HEK293 (cell line): ENCODE results near the gene FXYD3.
A peak's percentile ranks its signal among the peaks of the same experiment; 100 is the strongest.

Experiments used
- GLI4 ChIP-seq: fragments of 450-650 bp; formaldehyde crosslinking; IDR thresholded peaks from 2 replicates; pipeline ENCODE4 v1.5.1; 2016; ENCODE audit warnings: missing biosample characterization, missing genetic modification characterization
- KLF1 ChIP-seq: fragments of 450-650 bp; formaldehyde crosslinking; IDR thresholded peaks from 2 replicates; pipeline ENCODE4 v1.5.1; 2016; ENCODE audit warnings: missing biosample characterization, missing genetic modification characterization
- KLF10 ChIP-seq: fragments of 450-650 bp; IDR thresholded peaks from 2 replicates; pipeline ENCODE4 v1.5.1; 2018; ENCODE audit warnings: missing biosample characterization, mild to moderate bottlenecking, missing genetic modification characterization
- KLF8 ChIP-seq: fragments of 450-650 bp; formaldehyde crosslinking; IDR thresholded peaks from 2 replicates; pipeline ENCODE4 v1.5.1; 2016; ENCODE audit warnings: missing biosample characterization, missing genetic modification characterization
- OVOL3 ChIP-seq: fragments of 450-650 bp; formaldehyde crosslinking; IDR thresholded peaks from 2 replicates; pipeline ENCODE4 v1.5.1; 2016; ENCODE audit warnings: missing biosample characterization, missing genetic modification characterization
- PRDM6 ChIP-seq: fragments of 450-650 bp; formaldehyde crosslinking; IDR thresholded peaks from 2 replicates; pipeline ENCODE4 v1.5.1; 2017; ENCODE audit warnings: missing biosample characterization, missing genetic modification characterization
- SCRT2 ChIP-seq: fragments of 450-650 bp; formaldehyde crosslinking; IDR thresholded peaks from 2 replicates; pipeline ENCODE4 v1.5.1; 2016; ENCODE audit warnings: missing biosample characterization, missing genetic modification characterization
- TRIM28 ChIP-seq: IDR thresholded peaks from 2 replicates; pipeline ENCODE4 v1.6.1; 2011; ENCODE audit warnings: low read length, control low read depth, borderline replicate concordance
- ZBTB21 ChIP-seq: fragments of 450-650 bp; formaldehyde crosslinking; IDR thresholded peaks from 2 replicates; pipeline ENCODE4 v1.5.1; 2017; ENCODE audit warnings: missing biosample characterization, missing genetic modification characterization
- ZBTB6 ChIP-seq: fragments of 450-650 bp; formaldehyde crosslinking; IDR thresholded peaks from 2 replicates; pipeline ENCODE4 v1.5.1; 2017; ENCODE audit warnings: missing biosample characterization, missing genetic modification characterization
- ZNF10 ChIP-seq: fragments of 450-650 bp; formaldehyde crosslinking; IDR thresholded peaks from 2 replicates; pipeline ENCODE4 v1.5.1; 2017; ENCODE audit warnings: missing biosample characterization, missing genetic modification characterization
- ZNF138 ChIP-seq: fragments of 450-650 bp; formaldehyde crosslinking; IDR thresholded peaks from 2 replicates; pipeline ENCODE4 v1.5.1; 2016; ENCODE audit warnings: missing biosample characterization, missing genetic modification characterization, borderline replicate concordance
- ZNF169 ChIP-seq: fragments of 450-650 bp; formaldehyde crosslinking; IDR thresholded peaks from 2 replicates; pipeline ENCODE4 v1.5.1; 2016; ENCODE audit warnings: missing biosample characterization, missing genetic modification characterization
- ZNF366 ChIP-seq: fragments of 450-650 bp; formaldehyde crosslinking; conservative IDR thresholded peaks from 2 replicates; pipeline ENCODE4 v1.5.1; 2016; ENCODE audit warnings: missing biosample characterization, missing genetic modification characterization
- ZNF426 ChIP-seq: fragments of 450-650 bp; formaldehyde crosslinking; IDR thresholded peaks from 2 replicates; pipeline ENCODE4 v1.5.1; 2017; ENCODE audit warnings: missing biosample characterization, missing genetic modification characterization, mild to moderate bottlenecking, inconsistent platforms, moderate library complexity
- ZNF544 ChIP-seq: fragments of 450-650 bp; formaldehyde crosslinking; IDR thresholded peaks from 2 replicates; pipeline ENCODE4 v1.5.0; 2017; ENCODE audit warnings: missing biosample characterization, missing genetic modification characterization
- ZNF548 ChIP-seq: fragments of 450-650 bp; formaldehyde crosslinking; IDR thresholded peaks from 2 replicates; pipeline ENCODE4 v1.5.1; 2016; ENCODE audit warnings: missing biosample characterization, missing genetic modification characterization
- ZNF585B ChIP-seq: fragments of 450-650 bp; formaldehyde crosslinking; IDR thresholded peaks from 2 replicates; pipeline ENCODE4 v1.5.1; 2016; ENCODE audit warnings: missing biosample characterization, missing genetic modification characterization
- ZNF596 ChIP-seq: fragments of 450-650 bp; IDR thresholded peaks from 2 replicates; pipeline ENCODE4 v1.5.0; 2018; ENCODE audit warnings: missing biosample characterization, mild to moderate bottlenecking, missing genetic modification characterization, moderate library complexity
- ZNF624 ChIP-seq: fragments of 450-650 bp; formaldehyde crosslinking; IDR thresholded peaks from 2 replicates; pipeline ENCODE4 v1.5.1; 2017; ENCODE audit warnings: missing biosample characterization, missing genetic modification characterization
- ZNF626 ChIP-seq: fragments of 450-650 bp; sonication (Bioruptor Pico); formaldehyde crosslinking; IDR thresholded peaks from 2 replicates; pipeline ENCODE4 v1.5.1; 2018; ENCODE audit warnings: missing biosample characterization, missing genetic modification characterization, inconsistent platforms
- ZNF654 ChIP-seq: fragments of 450-650 bp; formaldehyde crosslinking; IDR thresholded peaks from 2 replicates; pipeline ENCODE4 v1.5.1; 2016; ENCODE audit warnings: low read depth, missing biosample characterization, missing genetic modification characterization
- ZNF747 ChIP-seq: fragments of 450-650 bp; formaldehyde crosslinking; IDR thresholded peaks from 2 replicates; pipeline ENCODE4 v1.5.1; 2016; ENCODE audit warnings: missing biosample characterization, missing genetic modification characterization
- TF ChIP-seq, protein P1 (sequence below): fragments of 450-650 bp; formaldehyde crosslinking; IDR thresholded peaks from 2 replicates; pipeline ENCODE4 v1.5.1; 2016; ENCODE audit warnings: missing biosample characterization, missing genetic modification characterization
- TF ChIP-seq, protein P2 (sequence below): fragments of 450-650 bp; formaldehyde crosslinking; IDR thresholded peaks from 2 replicates; pipeline ENCODE4 v1.5.1; 2016; ENCODE audit warnings: missing biosample characterization, missing genetic modification characterization
- TF ChIP-seq, protein P3 (sequence below): fragments of 450-650 bp; formaldehyde crosslinking; IDR thresholded peaks from 2 replicates; pipeline ENCODE4 v1.5.0; 2017; ENCODE audit warnings: missing biosample characterization, missing genetic modification characterization, borderline replicate concordance
- TF ChIP-seq, protein P4 (sequence below): fragments of 450-650 bp; formaldehyde crosslinking; IDR thresholded peaks from 2 replicates; pipeline ENCODE4 v1.5.1; 2016; ENCODE audit warnings: missing biosample characterization, missing genetic modification characterization

The FXYD3 gene

DNA sequence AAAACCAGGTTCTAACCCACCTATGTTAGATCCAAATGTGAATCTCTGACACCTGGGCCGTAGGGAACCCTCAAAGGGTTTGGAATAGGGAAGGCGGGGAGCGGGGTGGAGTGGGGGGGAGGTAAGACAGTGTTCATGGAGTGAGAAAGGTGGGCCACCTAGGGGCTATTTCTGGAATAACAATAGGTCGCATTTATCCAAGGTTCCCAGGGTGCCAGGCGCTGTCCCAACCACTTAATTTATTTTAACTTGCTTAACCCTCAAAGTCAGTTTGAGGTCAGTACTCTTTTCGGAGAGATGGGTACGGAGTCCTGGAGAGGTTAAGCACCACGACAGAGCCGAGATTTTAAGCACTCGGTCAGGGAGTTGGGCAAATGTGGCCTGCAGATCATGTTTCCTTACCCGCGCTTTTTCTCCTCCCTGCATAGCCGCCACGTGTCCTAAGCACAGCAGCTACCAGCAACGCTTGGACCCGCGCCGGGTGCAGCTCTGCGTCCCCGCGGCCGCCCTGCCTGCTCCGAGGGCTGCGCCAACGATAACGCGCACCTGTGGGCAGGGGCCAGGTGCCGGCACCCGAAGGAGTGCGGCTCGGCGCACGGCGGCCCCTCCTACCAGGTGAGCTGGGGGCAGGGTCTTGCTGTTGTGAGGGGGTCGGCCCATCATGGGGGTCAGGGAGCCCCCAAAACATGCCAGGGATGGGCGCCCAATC, 25.0 kb upstream of the FXYD3 start (continued):
- TF ChIP-seq, protein P1, sequence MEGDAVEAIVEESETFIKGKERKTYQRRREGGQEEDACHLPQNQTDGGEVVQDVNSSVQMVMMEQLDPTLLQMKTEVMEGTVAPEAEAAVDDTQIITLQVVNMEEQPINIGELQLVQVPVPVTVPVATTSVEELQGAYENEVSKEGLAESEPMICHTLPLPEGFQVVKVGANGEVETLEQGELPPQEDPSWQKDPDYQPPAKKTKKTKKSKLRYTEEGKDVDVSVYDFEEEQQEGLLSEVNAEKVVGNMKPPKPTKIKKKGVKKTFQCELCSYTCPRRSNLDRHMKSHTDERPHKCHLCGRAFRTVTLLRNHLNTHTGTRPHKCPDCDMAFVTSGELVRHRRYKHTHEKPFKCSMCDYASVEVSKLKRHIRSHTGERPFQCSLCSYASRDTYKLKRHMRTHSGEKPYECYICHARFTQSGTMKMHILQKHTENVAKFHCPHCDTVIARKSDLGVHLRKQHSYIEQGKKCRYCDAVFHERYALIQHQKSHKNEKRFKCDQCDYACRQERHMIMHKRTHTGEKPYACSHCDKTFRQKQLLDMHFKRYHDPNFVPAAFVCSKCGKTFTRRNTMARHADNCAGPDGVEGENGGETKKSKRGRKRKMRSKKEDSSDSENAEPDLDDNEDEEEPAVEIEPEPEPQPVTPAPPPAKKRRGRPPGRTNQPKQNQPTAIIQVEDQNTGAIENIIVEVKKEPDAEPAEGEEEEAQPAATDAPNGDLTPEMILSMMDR (tag by site-specific recombination) = peak; percentile 86
- TF ChIP-seq OVOL3 (tag by site-specific recombination) (no peak), TRIM28 (no peak), ZBTB6 (tag by site-specific recombination) (no peak), ZNF585B (tag by site-specific recombination) (no peak), ZNF169 (tag by site-specific recombination) (peak; percentile 49; the same call in 1 of the 2 replicates), ZNF624 (tag by site-specific recombination) (no peak), PRDM6 (tag by site-specific recombination) (no peak), ZNF366 (tag by site-specific recombination) (no peak), KLF10 (no peak), GLI4 (tag by site-specific recombination) (no peak), ZNF544 (no peak), ZNF654 (tag by site-specific recombination) (peak; percentile 94), ZNF747 (no peak), KLF8 (tag by site-specific recombination) (0 out of 2 replicates have a peak, but pooled peaks have one; percentile 13), SCRT2 (tag by site-specific recombination) (no peak), ZNF548 (tag by site-specific recombination) (no peak), KLF1 (tag by site-specific recombination) (no peak), ZNF10 (tag by site-specific recombination) (no peak), ZNF596 (tag by site-specific recombination) (peak; percentile 21; the same call in 1 of the 2 replicates), ZNF426 (tag by site-specific recombination) (no peak), ZBTB21 (peak; percentile 23; the same call in 1 of the 2 replicates), ZNF626 (no peak), ZNF138 (0 out of 2 replicates have a peak, but pooled peaks have one; percentile 11)
- TF ChIP-seq, protein P2, sequence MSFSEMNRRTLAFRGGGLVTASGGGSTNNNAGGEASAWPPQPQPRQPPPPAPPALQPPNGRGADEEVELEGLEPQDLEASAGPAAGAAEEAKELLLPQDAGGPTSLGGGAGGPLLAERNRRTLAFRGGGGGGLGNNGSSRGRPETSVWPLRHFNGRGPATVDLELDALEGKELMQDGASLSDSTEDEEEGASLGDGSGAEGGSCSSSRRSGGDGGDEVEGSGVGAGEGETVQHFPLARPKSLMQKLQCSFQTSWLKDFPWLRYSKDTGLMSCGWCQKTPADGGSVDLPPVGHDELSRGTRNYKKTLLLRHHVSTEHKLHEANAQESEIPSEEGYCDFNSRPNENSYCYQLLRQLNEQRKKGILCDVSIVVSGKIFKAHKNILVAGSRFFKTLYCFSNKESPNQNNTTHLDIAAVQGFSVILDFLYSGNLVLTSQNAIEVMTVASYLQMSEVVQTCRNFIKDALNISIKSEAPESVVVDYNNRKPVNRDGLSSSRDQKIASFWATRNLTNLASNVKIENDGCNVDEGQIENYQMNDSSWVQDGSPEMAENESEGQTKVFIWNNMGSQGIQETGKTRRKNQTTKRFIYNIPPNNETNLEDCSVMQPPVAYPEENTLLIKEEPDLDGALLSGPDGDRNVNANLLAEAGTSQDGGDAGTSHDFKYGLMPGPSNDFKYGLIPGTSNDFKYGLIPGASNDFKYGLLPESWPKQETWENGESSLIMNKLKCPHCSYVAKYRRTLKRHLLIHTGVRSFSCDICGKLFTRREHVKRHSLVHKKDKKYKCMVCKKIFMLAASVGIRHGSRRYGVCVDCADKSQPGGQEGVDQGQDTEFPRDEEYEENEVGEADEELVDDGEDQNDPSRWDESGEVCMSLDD (tag by site-specific recombination) = peak; percentile 10; the same call in 1 of the 2 replicates
- TF ChIP-seq, protein P3, sequence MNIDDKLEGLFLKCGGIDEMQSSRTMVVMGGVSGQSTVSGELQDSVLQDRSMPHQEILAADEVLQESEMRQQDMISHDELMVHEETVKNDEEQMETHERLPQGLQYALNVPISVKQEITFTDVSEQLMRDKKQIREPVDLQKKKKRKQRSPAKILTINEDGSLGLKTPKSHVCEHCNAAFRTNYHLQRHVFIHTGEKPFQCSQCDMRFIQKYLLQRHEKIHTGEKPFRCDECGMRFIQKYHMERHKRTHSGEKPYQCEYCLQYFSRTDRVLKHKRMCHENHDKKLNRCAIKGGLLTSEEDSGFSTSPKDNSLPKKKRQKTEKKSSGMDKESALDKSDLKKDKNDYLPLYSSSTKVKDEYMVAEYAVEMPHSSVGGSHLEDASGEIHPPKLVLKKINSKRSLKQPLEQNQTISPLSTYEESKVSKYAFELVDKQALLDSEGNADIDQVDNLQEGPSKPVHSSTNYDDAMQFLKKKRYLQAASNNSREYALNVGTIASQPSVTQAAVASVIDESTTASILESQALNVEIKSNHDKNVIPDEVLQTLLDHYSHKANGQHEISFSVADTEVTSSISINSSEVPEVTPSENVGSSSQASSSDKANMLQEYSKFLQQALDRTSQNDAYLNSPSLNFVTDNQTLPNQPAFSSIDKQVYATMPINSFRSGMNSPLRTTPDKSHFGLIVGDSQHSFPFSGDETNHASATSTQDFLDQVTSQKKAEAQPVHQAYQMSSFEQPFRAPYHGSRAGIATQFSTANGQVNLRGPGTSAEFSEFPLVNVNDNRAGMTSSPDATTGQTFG = no peak
- TF ChIP-seq, protein P4, sequence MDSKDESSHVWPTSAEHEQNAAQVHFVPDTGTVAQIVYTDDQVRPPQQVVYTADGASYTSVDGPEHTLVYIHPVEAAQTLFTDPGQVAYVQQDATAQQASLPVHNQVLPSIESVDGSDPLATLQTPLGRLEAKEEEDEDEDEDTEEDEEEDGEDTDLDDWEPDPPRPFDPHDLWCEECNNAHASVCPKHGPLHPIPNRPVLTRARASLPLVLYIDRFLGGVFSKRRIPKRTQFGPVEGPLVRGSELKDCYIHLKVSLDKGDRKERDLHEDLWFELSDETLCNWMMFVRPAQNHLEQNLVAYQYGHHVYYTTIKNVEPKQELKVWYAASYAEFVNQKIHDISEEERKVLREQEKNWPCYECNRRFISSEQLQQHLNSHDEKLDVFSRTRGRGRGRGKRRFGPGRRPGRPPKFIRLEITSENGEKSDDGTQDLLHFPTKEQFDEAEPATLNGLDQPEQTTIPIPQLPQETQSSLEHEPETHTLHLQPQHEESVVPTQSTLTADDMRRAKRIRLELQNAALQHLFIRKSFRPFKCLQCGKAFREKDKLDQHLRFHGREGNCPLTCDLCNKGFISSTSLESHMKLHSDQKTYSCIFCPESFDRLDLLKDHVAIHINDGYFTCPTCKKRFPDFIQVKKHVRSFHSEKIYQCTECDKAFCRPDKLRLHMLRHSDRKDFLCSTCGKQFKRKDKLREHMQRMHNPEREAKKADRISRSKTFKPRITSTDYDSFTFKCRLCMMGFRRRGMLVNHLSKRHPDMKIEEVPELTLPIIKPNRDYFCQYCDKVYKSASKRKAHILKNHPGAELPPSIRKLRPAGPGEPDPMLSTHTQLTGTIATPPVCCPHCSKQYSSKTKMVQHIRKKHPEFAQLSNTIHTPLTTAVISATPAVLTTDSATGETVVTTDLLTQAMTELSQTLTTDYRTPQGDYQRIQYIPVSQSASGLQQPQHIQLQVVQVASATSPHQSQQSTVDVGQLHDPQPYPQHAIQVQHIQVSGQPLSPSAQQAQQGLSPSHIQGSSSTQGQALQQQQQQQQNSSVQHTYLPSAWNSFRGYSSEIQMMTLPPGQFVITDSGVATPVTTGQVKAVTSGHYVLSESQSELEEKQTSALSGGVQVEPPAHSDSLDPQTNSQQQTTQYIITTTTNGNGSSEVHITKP = peak; percentile 87
